Effector memory CD8-positive, alpha-beta T cell (primary cell): ENCODE measurements around the gene WDR90.

Source experiments
- ATAC-seq: fragments of 150-1000 bp; cut with Tn5 transposase; replicated peaks from 2 replicates; pipeline ENCODE4 v1.10.0; 2021; ENCODE audit warnings: mild to moderate bottlenecking, moderate library complexity
- DNase-seq, 3 experiments: peaks; one replicate each; pipeline ENCODE4 v3.0.0; 2021
- H3K27ac Mint-ChIP-seq, 2 donors: one replicate each; pipeline ENCODE4 v1.8.0; 2022; ENCODE audit warnings: mild to moderate bottlenecking in 2 of 2, mixed read lengths in 2 of 2, moderate library complexity in 2 of 2
- H3K27me3 Mint-ChIP-seq, 2 donors: one replicate each; pipeline ENCODE4 v1.8.0; 2022; ENCODE audit warnings: mixed read lengths in 2 of 2
- H3K36me3 Mint-ChIP-seq: one replicate; pipeline ENCODE4 v1.8.0; 2022; ENCODE audit warnings: mild to moderate bottlenecking, moderate library complexity, mixed read lengths; ENCODE audit not compliant: insufficient read depth
- H3K4me1 Mint-ChIP-seq, 2 donors: one replicate each; pipeline ENCODE4 v1.8.0; 2022; ENCODE audit warnings: low read depth in 2 of 2, mixed read lengths in 2 of 2
- H3K4me3 Mint-ChIP-seq, 2 donors: one replicate each; pipeline ENCODE4 v1.8.0; 2022; ENCODE audit warnings: mild to moderate bottlenecking in 2 of 2, mixed read lengths in 2 of 2, moderate library complexity in 2 of 2
- H3K9me3 Mint-ChIP-seq, 2 donors: one replicate each; pipeline ENCODE4 v1.8.0; 2022; ENCODE audit warnings: mixed read lengths in 2 of 2

Gene WDR90

GRCh38 chr16:667113-667779 is 18.1 kb downstream of the WDR90 start:
- no peaks in the 10 kb centered on the region for H3K27me3 Mint-ChIP-seq
- ATAC-seq = no peak
- H3K4me1 Mint-ChIP-seq = peaks cover 3 to 10% of the 10 kb centered on the region in 2 donors
- peaks cover 18% of the 10 kb centered on the region for H3K36me3 Mint-ChIP-seq
- H3K9me3 Mint-ChIP-seq = no peaks in the 10 kb centered on the region
- peak overlapping the region; percentile 78 to 80 for H3K4me3 Mint-ChIP-seq
- peak overlapping the region; percentile 82 to 85 for H3K27ac Mint-ChIP-seq
- DNase-seq = no peak

DNA sequence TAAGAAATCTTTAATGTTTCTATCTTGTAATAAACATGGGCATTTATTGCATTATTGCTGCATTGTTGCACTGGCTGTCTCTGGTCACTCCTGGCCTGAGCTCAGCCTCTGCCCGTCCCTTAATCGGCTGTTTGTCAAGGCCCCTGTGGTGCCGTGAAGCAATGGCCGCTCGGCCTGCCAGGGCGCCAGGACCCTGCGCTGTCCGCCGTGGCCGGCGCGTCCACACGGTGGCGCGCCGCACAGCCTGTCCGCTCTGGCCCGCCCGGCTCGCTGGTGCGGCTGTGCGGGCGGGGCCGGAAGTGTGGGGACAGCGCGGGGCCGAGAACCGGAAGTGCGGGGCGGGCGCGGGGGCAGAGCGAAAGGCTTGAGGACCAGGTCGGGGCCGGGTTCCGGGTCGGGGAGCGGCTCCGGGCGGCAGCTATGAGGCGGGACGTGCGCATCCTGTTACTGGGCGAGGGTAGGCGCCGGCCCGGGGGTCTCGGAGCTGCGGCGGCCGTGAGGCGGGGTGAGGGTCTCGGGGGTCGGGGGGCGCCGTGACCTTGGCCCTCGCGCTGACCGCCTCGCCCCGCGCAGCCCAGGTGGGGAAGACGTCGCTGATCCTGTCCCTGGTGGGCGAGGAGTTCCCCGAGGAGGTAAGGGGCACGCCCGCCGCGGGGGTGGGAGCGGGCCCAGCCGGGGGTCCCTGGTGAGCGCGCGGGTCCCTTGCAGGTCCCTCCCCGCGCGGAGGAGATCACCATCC is 18.8 kb downstream of the WDR90 start, which contains the start of gene RHOT2:
TSS of gene RHOT2 (plus strand) at position 353 of the 739 bp plus-strand sequence. CDS start at position 421, 68 bp downstream.
- H3K4me3 Mint-ChIP-seq = peak within 1 kb of the TSS; percentile 78 to 80
- DNase-seq (peak; percentile 89 to 94 (median 92)), ATAC-seq (peak; percentile 96)
- H3K9me3 Mint-ChIP-seq = no peaks in the 10 kb centered on the region
- H3K27ac Mint-ChIP-seq = peak within 1 kb of the TSS; percentile 82 to 85
- H3K36me3 Mint-ChIP-seq = peaks cover 18% of the 10 kb centered on the region
- H3K4me1 Mint-ChIP-seq = peaks cover 3 to 10% of the 10 kb centered on the region in 2 donors
- no peaks in the 10 kb centered on the region for H3K27me3 Mint-ChIP-seq

DNA sequence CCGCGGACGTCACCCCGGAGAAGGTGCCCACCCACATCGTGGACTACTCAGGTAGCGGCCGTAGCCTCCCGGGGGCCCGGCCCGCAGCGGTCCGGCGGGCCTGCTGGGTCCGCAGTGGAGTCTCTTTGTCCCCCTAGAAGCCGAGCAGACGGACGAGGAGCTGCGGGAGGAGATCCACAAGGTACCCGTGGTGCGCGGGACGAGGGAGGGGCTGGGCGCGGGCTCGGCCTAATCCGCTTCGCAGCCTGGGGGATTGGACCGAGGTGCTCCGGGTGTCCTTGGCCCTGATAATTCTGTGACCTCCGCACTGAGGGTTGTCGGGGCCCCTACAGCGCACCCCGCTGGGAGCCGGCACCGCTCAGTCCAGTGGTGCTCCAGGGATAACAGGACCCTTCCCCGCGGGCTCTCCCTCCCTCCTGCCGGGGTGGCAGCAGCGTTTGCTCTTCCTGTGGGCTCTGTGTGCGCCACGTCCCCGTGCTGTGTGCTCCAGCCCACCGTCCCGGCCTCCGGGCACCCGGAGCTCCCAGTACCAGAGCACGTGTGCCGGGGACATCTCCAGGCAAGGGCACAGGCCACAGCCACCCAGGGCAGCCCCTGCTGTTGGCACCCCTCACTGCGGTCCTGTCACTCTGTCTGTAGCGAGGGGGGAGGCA is 19.5 kb downstream of the WDR90 start:
- H3K27ac Mint-ChIP-seq = peak overlapping the region in 1 of 2 donors; percentile 32
- H3K27me3 Mint-ChIP-seq = no peaks in the 10 kb centered on the region
- no peak for DNase-seq
- peaks cover 18% of the 10 kb centered on the region for H3K36me3 Mint-ChIP-seq
- peak; percentile 8 for ATAC-seq
- peaks cover 3 to 10% of the 10 kb centered on the region in 2 donors for H3K4me1 Mint-ChIP-seq
- H3K9me3 Mint-ChIP-seq = no peaks in the 10 kb centered on the region
- H3K4me3 Mint-ChIP-seq = peak overlapping the region; percentile 78 to 80

DNA sequence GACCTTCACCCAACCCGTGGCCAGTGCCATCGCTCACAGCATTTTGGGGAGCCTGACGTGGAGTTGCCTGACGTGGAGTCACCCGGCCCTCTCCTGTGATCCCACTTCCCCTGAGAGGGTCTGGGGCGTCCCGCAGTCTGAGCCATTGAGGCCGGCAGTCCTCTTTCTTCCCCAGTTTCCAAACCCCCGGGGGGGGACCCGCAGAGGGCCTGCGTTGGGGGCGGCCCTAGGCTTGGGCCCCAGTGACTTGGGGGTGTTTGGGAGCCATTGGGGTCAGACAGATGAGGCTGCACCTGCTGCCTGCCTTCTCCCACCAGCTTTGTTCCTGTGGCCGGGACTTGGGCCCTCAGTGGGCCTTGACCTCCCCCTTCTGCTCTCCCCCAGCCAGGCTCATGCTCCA is 20.5 kb downstream of the WDR90 start:
- DNase-seq (no peak), ATAC-seq (no peak)
- Mint-ChIP-seq H3K27me3 (no peaks in the 10 kb centered on the region), H3K4me1 (peaks cover 3 to 10% of the 10 kb centered on the region in 2 donors), H3K27ac (peak overlapping the region in 1 of 2 donors; percentile 41), H3K36me3 (peaks cover 18% of the 10 kb centered on the region), H3K4me3 (peak overlapping the region; percentile 32 to 46), H3K9me3 (no peaks in the 10 kb centered on the region)

- DNase-seq (no peak), ATAC-seq (no peak)
- Mint-ChIP-seq H3K4me3 (no peak overlapping the region), H3K27ac (no peak overlapping the region), H3K4me1 (peaks cover 7 to 16% of the 10 kb centered on the region in 2 donors), H3K9me3 (no peaks in the 10 kb centered on the region), H3K36me3 (peaks cover 18% of the 10 kb centered on the region), H3K27me3 (peaks cover 0 to 6% of the 10 kb centered on the region in 2 donors)
These were observed 21.6 kb downstream of the WDR90 start for GRCh38 chr16:670485-671352.

- H3K27ac Mint-ChIP-seq = no peak overlapping the region
- DNase-seq (no peak), ATAC-seq (no peak)
- no peak overlapping the region for H3K4me3 Mint-ChIP-seq
- peaks cover 18% of the 10 kb centered on the region for H3K36me3 Mint-ChIP-seq
- H3K27me3 Mint-ChIP-seq = peaks cover 0 to 6% of the 10 kb centered on the region in 2 donors
- peaks cover 7 to 16% of the 10 kb centered on the region in 2 donors for H3K4me1 Mint-ChIP-seq
- no peaks in the 10 kb centered on the region for H3K9me3 Mint-ChIP-seq
These were observed 22.4 kb downstream of the WDR90 start for GRCh38 chr16:671353-672131.

DNA sequence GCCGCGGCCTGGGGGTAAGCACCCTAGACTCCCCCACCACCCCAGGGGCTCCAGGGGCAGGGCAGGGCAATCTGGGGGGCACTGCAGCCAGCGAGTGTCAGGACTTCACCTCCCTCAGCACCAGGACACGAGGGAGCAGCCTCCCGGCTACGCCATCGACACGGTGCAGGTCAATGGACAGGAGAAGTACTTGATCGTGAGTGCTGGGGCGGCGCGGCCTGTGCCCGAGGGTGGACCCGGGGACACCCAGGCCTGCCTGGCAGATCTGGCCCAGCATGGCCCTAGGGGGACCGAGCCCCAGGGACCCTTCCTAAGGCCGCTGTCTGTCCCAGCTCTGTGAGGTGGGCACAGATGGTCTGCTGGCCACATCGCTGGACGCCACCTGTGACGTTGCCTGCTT is 23.2 kb downstream of the WDR90 start:
- DNase-seq = no peak
- no peak for ATAC-seq
- peaks cover 7 to 18% of the 10 kb centered on the region in 2 donors for H3K4me1 Mint-ChIP-seq
- no peak overlapping the region for H3K4me3 Mint-ChIP-seq
- no peak overlapping the region for H3K27ac Mint-ChIP-seq
- peaks cover 0 to 6% of the 10 kb centered on the region in 2 donors for H3K27me3 Mint-ChIP-seq
- peaks cover 18% of the 10 kb centered on the region for H3K36me3 Mint-ChIP-seq
- H3K9me3 Mint-ChIP-seq = no peaks in the 10 kb centered on the region

DNA sequence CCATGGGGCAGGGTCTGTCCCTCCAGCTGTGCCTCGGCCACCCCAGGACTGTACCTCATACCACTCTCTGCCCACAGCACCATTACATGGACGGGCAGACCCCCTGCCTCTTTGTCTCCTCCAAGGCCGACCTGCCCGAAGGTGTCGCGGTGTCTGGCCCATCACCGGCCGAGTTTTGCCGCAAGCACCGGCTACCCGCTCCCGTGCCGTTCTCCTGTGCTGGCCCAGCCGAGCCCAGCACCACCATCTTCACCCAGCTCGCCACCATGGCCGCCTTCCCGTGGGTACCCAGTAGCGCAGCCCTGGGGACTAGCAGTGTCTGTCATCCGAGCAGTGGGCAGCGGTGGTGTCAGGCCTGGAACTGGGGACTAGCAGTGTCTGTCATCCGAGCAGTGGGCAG is 23.7 kb downstream of the WDR90 start:
- Mint-ChIP-seq H3K9me3 (no peaks in the 10 kb centered on the region), H3K4me1 (peaks cover 7 to 16% of the 10 kb centered on the region in 2 donors), H3K27me3 (peaks cover 0 to 6% of the 10 kb centered on the region in 2 donors), H3K36me3 (peaks cover 16% of the 10 kb centered on the region), H3K4me3 (no peak overlapping the region), H3K27ac (no peak overlapping the region)
- ATAC-seq (no peak), DNase-seq (no peak)

DNA sequence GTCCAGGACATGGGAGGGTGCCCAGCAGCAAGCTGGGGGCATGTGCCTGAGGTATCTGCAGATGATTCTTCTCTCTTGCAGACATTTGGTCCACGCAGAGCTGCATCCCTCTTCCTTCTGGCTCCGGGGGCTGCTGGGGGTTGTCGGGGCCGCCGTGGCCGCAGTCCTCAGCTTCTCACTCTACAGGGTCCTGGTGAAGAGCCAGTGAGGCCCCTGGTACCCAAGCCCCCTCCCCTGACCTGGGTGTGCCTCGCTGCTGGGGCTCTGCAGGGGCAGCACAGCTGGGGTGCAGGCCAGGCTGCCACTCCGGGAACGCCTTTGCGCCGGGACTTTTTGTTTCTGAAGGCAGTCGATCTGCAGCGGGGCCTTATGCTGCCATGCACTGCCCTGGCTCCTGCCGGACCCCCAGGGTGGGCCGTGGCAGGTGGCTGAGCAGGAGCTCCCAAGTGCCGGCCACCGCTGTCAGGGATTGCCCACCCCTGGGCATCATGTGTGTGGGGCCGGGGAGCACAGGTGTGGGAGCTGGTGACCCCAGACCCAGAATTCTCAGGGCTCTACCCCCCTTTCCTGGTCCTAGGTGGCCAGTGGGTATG is 24.3 kb downstream of the WDR90 start:
- H3K4me1 Mint-ChIP-seq = peaks cover 7 to 16% of the 10 kb centered on the region in 2 donors
- no peak overlapping the region for H3K27ac Mint-ChIP-seq
- no peak overlapping the region for H3K4me3 Mint-ChIP-seq
- no peaks in the 10 kb centered on the region for H3K9me3 Mint-ChIP-seq
- peaks cover 13% of the 10 kb centered on the region for H3K36me3 Mint-ChIP-seq
- ATAC-seq (no peak), DNase-seq (no peak)
- H3K27me3 Mint-ChIP-seq = peaks cover 0 to 6% of the 10 kb centered on the region in 2 donors

DNA sequence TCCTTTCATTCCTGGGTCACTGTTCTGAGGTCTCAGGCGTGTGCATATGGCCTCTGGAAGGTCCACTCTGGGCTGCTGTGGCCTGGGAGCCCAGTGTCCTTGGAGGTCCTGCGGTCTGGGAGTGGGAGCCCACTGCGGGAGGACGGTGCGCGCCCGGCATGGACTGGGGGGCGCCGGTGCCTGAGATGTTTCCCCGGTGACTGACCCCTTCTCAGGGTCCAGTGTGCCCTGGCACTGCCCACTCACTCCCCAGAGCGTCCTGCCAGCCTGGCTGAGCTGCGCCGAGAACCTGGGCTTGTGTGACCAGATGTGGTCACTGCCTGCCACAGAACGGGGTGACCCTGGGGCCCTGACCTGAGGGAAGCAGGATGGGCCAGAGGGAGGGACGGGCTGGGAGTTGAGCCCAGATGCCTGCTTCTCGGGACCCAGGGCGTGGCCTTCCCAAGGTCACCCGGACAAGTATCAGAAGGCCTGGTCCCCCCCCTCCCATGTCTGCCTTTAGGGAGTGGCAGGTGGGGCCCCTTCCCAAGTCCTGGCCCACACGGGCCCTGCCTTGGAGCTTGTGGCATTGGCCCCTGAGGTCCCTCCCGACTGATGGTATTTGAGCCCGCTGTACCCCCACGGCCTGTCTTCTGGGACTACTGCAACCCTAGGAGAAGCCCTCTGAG is 25.2 kb downstream of the WDR90 start:
- Mint-ChIP-seq H3K4me1 (peaks cover 5 to 17% of the 10 kb centered on the region in 2 donors), H3K4me3 (peak overlapping the region in 1 of 2 donors; percentile 48), H3K27ac (peak overlapping the region in 1 of 2 donors; percentile 46), H3K9me3 (no peaks in the 10 kb centered on the region), H3K27me3 (peaks cover 0 to 6% of the 10 kb centered on the region in 2 donors), H3K36me3 (peaks cover 9% of the 10 kb centered on the region)
- DNase-seq (no peak), ATAC-seq (no peak)

DNA sequence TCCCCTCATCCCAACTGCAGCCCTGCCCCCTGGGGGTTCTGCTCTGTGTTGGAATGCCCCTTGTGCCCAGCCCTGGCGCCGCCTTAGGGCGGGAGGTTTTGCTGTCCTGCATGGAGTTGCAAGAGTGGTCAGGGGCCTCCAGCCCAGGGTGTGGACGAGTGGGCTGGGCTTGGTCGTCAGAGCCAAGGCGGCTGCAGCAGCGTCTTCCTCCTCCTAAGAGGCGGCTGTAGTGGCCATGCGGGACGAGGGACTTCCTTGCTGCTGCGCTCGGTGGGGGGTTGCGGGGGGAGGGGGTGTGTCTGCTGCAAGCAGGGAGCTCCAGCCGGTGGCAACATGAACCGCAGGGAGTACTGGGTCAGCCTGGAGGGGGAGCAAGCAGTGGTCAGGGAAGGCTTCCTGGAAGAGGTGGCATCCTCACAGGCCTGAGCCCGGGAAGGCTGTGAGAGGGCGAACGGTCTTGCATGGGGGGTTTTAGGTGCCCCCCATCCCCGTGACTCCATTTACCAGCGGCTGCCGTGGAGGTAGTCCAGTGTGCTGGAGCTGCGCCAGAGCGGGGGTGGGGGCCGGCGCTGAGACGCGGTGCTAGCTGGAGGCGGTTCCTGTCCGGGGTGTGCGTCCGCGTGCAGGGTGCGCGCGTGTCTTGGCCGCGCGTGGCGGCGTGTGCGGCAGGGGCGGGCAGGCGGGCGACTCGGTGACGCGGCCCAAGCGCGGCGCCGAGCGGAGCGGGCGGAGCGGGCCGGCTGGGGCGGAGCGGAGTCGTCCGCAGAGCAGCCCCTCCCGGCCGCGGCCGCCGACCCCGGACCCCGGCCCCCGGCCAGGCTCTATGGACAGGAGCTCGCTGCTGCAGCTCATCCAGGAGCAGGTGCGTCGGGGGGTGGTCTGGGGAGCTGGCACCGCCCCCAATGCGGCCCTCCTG is 26.1 kb downstream of the WDR90 start, which contains the start of gene RHBDL1:
TSS of gene RHBDL1 (plus strand) at position 704 of the 916 bp plus-strand sequence. CDS start at position 824, 120 bp downstream.
- DNase-seq = no peak
- Mint-ChIP-seq H3K27me3 (peaks cover 0 to 6% of the 10 kb centered on the region in 2 donors), H3K4me3 (peak within 1 kb of the TSS; percentile 35 to 48)

More for the DNA sequence above, 26.1 kb downstream of the WDR90 start, which contains the start of gene RHBDL1:
- Mint-ChIP-seq H3K9me3 (no peaks in the 10 kb centered on the region), H3K36me3 (peaks cover 1% of the 10 kb centered on the region), H3K27ac (peak within 1 kb of the TSS in 1 of 2 donors; percentile 46), H3K4me1 (peaks cover 8 to 17% of the 10 kb centered on the region in 2 donors)
- no peak for ATAC-seq
